ENCODE data around the gene PLOD3. TPM values are rescaled to one million over a fixed set of nuclear protein-coding genes. Genes with fewer than 3 reads are reported as not detected.

PLOD3 gene
- total RNA-seq, 1 experiment from 2014 or later = 83.7 TPM

DNA sequence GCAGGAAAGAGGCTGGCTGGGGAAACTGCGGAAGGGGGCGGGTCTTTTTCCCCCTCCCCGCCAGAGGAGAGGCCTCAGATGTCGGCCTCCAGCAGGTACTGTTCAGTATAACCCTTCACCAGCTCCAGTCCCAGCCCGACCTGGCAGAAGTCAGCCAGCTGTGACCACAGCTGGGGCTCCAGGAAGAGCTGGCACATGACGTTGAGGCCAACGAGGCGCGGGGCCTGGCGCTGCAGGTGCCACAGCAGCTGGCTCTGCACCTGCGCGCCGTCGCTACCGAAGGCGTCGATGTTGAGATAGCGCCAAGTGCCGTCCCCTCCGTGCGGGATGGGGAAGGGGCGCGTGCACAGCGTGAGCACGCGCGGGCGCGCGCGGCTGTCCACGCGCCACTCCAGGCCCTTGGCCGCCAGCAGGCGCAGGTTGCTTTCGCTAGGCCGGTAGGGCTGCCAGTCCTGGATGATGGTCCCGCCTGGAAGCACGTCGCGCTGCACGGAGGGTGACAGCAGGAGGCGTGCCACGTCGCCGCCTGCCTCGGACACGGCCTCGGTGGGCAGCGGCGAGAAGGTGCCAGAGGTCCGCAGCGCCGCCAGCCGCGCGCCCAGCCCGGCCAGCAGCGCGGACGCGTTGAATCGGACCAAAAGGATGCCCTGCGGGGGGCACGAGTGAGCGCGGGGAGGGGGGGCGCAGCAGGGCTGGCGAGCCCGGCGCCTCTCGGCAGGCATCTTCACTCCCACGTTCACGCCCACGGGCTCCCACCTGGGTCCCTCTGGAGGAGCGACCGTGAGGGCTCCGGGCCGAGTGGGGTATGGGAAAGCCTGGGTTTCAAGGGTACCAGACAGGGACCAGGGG is 45.2 kb downstream of the PLOD3 start:
- DNase-seq (ENCODE audit: low read depth, low spot score) (no peak), ATAC-seq (no peak)
- no peaks in the 10 kb centered on the region for H3K27me3 ChIP-seq (ENCODE audit: insufficient read depth, low read length)
- no peak overlapping the region for H2AFZ ChIP-seq (ENCODE audit: low read depth, low read length, poor library complexity, severe bottlenecking)
- BruUV-seq (replicated peaks) = no TSS peak
- H3K4me2 ChIP-seq (ENCODE audit: low read length) = peak overlapping the region; percentile 97
- no peaks in the 10 kb centered on the region for H3K79me2 ChIP-seq (ENCODE audit: insufficient read depth, low read length)
- POLR2A ChIA-PET = interaction anchor here (1.1 kb wide), 1 partner anchor 9 kb away, joined by 3 read pairs; no protein-coding TSS in a partner anchor
- no peak overlapping the region; the same call in 1 of the 2 replicates for H3K27ac ChIP-seq (ENCODE audit: low read depth, low read length)
- no peaks in the 10 kb centered on the region for H3K9me2 ChIP-seq (ENCODE audit: insufficient read depth)
- intact Hi-C loops (cut with micrococcal nuclease) = no loop called here
- RAD21 ChIA-PET (ENCODE audit: low non-redundant PET in 1 of 2, low total read pairs in 2 of 2, uncharacterized antibody in 2 of 2, unreplicated experiment in 2 of 2) = no interaction called here
- peak overlapping the region; percentile 49 to 63 for H3K4me3 ChIP-seq (replicated peaks in 1 of 2; ENCODE audit: low read depth in 1 of 2, low read length in 2 of 2)
- no peaks in the 10 kb centered on the region for H3K9me3 ChIP-seq (ENCODE audit: control insufficient read depth in 1 of 2, insufficient read depth in 1 of 2, low read depth in 1 of 2, low read length in 2 of 2)
- no peaks in the 10 kb centered on the region for H4K20me1 ChIP-seq (ENCODE audit: insufficient read depth)
- no peaks in the 10 kb centered on the region for H3K36me3 ChIP-seq (ENCODE audit: control insufficient read depth in 1 of 2, insufficient read depth in 2 of 2, low read length in 2 of 2)
- TF ChIP-seq ELF1 (IDR thresholded peaks at IDR 0.05; ENCODE audit: borderline replicate concordance, low read depth) (no peak), TCF7L2 (IDR thresholded peaks at IDR 0.05; ENCODE audit: borderline replicate concordance, extremely low read depth, insufficient read depth, insufficient read length) (no peak), ZNF274 (IDR thresholded peaks at IDR 0.05; ENCODE audit: low read depth, low read length) (no peak), CBX3 (IDR thresholded peaks at IDR 0.05; ENCODE audit: low read depth) (no peak), JUND (IDR thresholded peaks at IDR 0.05) (no peak), EZH2phosphoT487 (IDR thresholded peaks at IDR 0.05; ENCODE audit: borderline replicate concordance) (no peak), FOSL1 (IDR thresholded peaks at IDR 0.05; ENCODE audit: low read depth) (no peak), RAD21 (IDR thresholded peaks at IDR 0.05; ENCODE audit: low read depth) (no peak), ZFX (IDR thresholded peaks at IDR 0.05) (no peak), CEBPB (IDR thresholded peaks at IDR 0.05; ENCODE audit: low read depth) (no peak), EZH2 (IDR thresholded peaks at IDR 0.05) (no peak), YY1 (IDR thresholded peaks at IDR 0.05; ENCODE audit: extremely low read depth, insufficient replicate concordance, low read depth, low read length) (no peak), EGR1 (IDR thresholded peaks at IDR 0.05; ENCODE audit: low read depth) (no peak)
- TF ChIP-seq, protein P1, sequence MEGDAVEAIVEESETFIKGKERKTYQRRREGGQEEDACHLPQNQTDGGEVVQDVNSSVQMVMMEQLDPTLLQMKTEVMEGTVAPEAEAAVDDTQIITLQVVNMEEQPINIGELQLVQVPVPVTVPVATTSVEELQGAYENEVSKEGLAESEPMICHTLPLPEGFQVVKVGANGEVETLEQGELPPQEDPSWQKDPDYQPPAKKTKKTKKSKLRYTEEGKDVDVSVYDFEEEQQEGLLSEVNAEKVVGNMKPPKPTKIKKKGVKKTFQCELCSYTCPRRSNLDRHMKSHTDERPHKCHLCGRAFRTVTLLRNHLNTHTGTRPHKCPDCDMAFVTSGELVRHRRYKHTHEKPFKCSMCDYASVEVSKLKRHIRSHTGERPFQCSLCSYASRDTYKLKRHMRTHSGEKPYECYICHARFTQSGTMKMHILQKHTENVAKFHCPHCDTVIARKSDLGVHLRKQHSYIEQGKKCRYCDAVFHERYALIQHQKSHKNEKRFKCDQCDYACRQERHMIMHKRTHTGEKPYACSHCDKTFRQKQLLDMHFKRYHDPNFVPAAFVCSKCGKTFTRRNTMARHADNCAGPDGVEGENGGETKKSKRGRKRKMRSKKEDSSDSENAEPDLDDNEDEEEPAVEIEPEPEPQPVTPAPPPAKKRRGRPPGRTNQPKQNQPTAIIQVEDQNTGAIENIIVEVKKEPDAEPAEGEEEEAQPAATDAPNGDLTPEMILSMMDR (IDR thresholded peaks at IDR 0.05 in 2 of 3, conservative IDR thresholded peaks at IDR 0.05 in 1 of 3; ENCODE audit: borderline replicate concordance in 1 of 3, insufficient read depth in 1 of 3, low read depth in 2 of 3, low read length in 2 of 3) = no peak
- TF ChIP-seq, protein P2, sequence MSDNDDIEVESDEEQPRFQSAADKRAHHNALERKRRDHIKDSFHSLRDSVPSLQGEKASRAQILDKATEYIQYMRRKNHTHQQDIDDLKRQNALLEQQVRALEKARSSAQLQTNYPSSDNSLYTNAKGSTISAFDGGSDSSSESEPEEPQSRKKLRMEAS (IDR thresholded peaks at IDR 0.05) = no peak
- TF ChIP-seq, protein P3, sequence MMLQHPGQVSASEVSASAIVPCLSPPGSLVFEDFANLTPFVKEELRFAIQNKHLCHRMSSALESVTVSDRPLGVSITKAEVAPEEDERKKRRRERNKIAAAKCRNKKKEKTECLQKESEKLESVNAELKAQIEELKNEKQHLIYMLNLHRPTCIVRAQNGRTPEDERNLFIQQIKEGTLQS (IDR thresholded peaks at IDR 0.05) = no peak
- peaks cover 38 to 63% of the 10 kb centered on the region in 2 experiments for H3K4me1 ChIP-seq (ENCODE audit: control insufficient read depth in 1 of 2, insufficient read depth in 2 of 2, low read length in 2 of 2)
- peak overlapping the region; percentile 72 for H3K9ac ChIP-seq (ENCODE audit: low read length)
- CTCF ChIA-PET = interaction anchor here (1.4 kb wide), 1 partner anchor 111 kb away, joined by 4 read pairs; no protein-coding TSS in a partner anchor

All from HCT116 (cell line).